NCI-H510A treated with DMSO at 0.1 percent for 48 hours (cell line): ENCODE results near the gene CETP.

ENCODE experiments used
- DNase-seq: peaks from one replicate; lab custom pipeline; 2025; lab: John Stamatoyannopoulos, UW

Gene CETP

GRCh38 chr16:57023541-57024249 lies 61.9 kb downstream of the CETP start:
- no peak for DNase-seq

DNA sequence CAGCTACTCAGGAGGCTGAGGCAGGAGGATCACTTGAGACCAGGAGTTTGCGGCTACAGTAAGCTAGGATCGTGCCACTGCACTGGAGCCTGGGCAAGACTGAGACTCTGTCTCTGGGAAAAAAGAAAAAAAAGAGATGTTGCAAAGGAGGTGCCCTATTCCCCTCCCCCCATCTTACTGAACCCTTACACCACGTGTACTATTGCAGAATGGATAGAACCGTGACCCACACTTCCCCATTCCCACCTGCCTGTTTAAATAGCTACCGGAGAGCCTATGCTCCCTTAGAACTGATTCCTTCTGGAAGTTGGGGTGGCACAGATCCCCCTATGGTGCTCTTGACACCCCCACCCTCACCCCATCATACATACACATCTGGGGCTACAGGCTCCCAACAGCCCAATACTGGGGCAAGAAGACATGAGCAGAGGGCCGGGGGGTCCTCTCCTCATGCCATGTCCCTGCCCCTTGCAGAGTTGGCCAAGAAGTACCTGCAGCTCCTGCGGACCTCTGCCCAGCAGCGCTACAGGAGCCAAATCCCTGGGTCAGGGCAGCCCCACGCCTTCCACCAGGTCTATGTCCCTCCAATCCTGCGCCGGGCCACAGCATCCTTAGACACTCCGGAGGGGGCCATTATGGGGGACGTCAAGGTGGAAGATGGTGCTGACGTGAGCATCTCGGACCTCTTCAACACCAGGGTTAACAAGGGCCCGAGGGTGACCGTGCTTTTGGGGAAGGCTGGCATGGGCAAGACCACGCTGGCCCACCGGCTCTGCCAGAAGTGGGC lies 63.3 kb downstream of the CETP start:
- DNase-seq, result no peak

GRCh38 chr16:57025941-57026777 lies 64.4 kb downstream of the CETP start:
- no peak for DNase-seq

DNA sequence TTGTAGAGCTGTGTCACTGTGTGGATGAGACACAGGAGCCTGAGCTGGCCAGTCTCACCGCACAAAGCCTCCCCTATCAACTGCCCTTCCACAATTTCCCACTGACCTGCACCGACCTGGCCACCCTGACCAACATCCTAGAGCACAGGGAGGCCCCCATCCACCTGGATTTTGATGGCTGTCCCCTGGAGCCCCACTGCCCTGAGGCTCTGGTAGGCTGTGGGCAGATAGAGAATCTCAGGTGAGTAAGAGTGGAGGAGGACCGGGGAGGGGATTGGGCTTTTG lies 65.0 kb downstream of the CETP start:
- no peak for DNase-seq

- no peak for DNase-seq
Measured at GRCh38 chr16:57027067-57027466, 65.3 kb downstream of the CETP start.

DNA sequence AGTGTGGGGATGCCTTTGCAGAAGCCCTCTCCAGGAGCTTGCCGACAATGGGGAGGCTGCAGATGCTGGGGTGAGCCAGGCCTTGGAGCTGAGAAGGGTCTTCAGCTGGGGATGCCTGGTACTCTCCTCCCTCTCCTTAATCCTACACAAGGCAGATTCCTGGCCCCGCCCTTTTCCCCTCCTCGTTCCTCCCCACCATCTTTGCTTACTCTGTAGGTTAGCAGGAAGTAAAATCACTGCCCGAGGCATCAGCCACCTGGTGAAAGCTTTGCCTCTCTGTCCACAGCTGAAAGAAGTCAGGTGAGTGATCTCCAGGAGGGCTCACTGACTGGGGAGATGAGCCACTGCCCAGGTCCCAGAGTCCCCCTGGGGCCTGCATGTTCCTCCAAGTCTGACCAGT lies 66.3 kb downstream of the CETP start:
- DNase-seq, result no peak

GRCh38 chr16:57029161-57030160 lies 67.7 kb downstream of the CETP start:
- no peak for DNase-seq

GRCh38 chr16:57030346-57030902 lies 68.7 kb downstream of the CETP start:
- no peak for DNase-seq

DNA sequence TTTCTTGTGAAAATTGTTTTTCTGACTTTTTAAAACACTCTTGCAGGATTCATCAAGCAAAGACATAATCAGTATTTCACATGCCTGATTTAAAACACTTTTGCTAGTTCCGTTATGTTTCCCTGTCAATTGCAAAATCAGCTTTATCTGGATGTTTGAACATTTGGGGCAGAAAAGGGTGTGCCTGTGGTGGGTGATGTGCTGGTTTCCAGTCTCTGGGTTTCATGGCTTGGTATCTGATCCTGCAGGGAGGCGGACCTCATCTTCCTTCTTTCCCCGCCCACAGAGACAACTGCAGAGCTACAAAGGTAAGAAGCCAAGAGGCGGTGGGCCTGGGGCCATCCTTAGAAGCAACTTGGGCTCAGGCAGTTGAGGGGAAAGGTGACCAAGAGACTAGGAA lies 69.4 kb downstream of the CETP start:
- no peak for DNase-seq

DNA sequence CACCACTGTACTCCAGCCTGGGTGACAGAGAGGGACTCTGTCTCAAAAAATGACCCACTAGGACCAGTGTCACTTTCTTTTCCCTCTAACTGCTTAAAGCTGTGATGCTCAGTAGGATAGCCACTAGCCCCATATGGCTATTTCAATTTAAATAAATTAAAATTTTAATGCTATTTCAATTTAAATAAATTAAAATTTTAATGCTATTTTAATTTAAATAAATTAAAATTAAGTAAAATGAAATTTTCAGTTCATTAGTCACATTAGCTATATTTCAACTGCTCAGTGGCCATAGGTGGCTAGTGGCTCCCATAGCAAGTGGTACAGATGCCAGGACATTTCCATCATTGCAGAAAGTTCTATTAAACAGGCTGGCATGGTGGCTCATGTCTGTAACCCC lies 70.6 kb downstream of the CETP start:
- DNase-seq, result no peak

- DNase-seq, result no peak
Measured at GRCh38 chr16:57032931-57033330, 71.2 kb downstream of the CETP start.
